22Rv1 (cell line): Measurements from ENCODE around the gene SPATA31E1.

Experiments used
- ZFX ChIP-seq: fragments of 450-650 bp; IDR thresholded peaks from 2 replicates; pipeline ENCODE4 v1.6.1; 2017; ENCODE audit warnings: antibody characterized with exemption, borderline replicate concordance
- TF ChIP-seq, protein P1 (sequence below): fragments of 450-650 bp; IDR thresholded peaks from 2 replicates; pipeline ENCODE4 v1.5.1; 2017; ENCODE audit warnings: mild to moderate bottlenecking

DNA sequence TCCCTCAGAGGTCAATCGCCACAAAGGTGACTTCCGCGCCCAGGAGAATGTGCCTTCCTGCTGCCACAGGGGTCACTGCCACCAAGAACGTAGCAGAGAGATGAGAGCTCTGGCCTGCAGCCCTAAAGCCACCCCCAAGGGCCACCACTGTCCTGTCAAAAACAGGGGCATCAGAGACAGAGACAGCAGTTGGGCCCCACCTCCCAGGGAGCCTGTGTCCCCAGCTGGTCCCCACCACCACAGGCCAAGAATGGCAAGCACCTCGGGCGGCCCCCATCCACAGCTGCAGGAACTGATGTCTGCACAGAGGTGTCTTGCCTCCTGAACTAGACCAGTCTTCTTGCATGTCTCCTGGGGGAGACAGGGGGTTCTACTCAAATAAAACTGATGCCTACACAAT, 5.8 kb downstream of the SPATA31E1 start:
- TF ChIP-seq, protein P1, sequence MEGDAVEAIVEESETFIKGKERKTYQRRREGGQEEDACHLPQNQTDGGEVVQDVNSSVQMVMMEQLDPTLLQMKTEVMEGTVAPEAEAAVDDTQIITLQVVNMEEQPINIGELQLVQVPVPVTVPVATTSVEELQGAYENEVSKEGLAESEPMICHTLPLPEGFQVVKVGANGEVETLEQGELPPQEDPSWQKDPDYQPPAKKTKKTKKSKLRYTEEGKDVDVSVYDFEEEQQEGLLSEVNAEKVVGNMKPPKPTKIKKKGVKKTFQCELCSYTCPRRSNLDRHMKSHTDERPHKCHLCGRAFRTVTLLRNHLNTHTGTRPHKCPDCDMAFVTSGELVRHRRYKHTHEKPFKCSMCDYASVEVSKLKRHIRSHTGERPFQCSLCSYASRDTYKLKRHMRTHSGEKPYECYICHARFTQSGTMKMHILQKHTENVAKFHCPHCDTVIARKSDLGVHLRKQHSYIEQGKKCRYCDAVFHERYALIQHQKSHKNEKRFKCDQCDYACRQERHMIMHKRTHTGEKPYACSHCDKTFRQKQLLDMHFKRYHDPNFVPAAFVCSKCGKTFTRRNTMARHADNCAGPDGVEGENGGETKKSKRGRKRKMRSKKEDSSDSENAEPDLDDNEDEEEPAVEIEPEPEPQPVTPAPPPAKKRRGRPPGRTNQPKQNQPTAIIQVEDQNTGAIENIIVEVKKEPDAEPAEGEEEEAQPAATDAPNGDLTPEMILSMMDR: no peak
- no peak for TF ChIP-seq ZFX
